Neural cell (in vitro differentiated cells): ENCODE data around the gene SYF2.

Source experiments
- RAD21 ChIP-seq: fragments of 450-650 bp; conservative IDR thresholded peaks from 2 replicates; pipeline ENCODE4 v1.6.1; 2014; ENCODE audit warnings: antibody characterized with exemption, mild to moderate bottlenecking, moderate library complexity
- TF ChIP-seq, protein P1 (sequence below): fragments of 450-650 bp; IDR thresholded peaks from 2 replicates; pipeline ENCODE4 v1.5.1; 2014; ENCODE audit warnings: antibody characterized with exemption, mild to moderate bottlenecking, moderate library complexity; ENCODE audit not compliant: poor library complexity, severe bottlenecking

DNA sequence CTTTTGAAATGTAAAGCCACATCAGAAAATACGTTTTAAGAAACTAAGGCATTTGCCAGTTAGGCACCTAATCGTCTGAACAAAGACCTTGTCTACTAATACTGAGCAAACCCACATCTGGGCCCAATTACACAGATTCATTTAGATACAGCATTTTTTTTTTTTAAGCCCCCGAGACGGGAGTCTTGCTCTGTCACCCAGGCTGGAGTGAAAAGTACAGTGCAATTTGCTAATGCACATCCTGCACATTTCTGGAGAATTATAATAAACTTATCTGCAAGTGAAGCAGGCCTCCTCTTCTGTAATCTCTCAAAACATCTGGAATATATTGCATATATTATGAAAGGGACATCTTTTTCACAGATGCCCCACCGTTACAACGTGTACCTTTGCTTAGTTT lies 11.6 kb upstream of the SYF2 start:
- TF ChIP-seq RAD21 = no peak
- TF ChIP-seq, protein P1, sequence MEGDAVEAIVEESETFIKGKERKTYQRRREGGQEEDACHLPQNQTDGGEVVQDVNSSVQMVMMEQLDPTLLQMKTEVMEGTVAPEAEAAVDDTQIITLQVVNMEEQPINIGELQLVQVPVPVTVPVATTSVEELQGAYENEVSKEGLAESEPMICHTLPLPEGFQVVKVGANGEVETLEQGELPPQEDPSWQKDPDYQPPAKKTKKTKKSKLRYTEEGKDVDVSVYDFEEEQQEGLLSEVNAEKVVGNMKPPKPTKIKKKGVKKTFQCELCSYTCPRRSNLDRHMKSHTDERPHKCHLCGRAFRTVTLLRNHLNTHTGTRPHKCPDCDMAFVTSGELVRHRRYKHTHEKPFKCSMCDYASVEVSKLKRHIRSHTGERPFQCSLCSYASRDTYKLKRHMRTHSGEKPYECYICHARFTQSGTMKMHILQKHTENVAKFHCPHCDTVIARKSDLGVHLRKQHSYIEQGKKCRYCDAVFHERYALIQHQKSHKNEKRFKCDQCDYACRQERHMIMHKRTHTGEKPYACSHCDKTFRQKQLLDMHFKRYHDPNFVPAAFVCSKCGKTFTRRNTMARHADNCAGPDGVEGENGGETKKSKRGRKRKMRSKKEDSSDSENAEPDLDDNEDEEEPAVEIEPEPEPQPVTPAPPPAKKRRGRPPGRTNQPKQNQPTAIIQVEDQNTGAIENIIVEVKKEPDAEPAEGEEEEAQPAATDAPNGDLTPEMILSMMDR = no peak
